ENCODE data around the gene FASTKD2.

The FASTKD2 gene

DNA sequence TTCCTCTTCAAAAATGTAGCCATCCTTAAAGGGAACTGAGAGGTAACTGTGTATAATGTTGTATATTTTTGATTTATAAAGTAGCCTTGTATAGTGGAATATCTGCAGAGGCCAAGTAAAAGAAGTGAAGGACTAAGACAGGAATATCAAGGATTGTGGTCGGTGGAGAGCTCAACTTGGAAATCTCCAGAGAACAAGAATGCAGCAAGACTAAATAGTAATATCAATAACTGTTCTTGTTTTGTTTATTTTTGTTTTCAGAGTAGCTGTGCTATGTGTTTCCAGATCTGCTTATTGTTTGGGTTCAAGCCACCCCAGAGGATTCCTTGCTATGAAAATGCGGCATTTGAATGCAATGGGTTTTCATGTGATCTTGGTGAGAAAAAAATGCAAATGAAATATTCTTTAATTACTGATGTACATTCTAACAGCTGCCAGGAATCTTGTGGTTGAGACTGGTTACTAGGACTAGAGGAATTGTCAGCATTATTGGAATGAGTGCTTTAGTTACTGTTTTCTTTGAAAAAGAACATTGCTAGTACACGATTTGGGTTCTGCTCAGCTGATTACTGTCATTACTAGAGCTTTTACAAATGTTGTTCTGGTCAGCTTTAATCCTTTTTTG is 25.0 kb downstream of the FASTKD2 start:
- Histone ChIP-seq H3K4me3 (ENCODE audit: low read length) (no peak overlapping the region), H3K9ac (ENCODE audit: low read length) (no peak overlapping the region), H3K36me3 (replicated peaks; ENCODE audit: insufficient read depth, low read length) (0 out of 2 replicates have a peak, but pooled peaks cover 19% of the 10 kb centered on the region), H3K27me3 (replicated peaks; ENCODE audit: insufficient read depth, low read length) (no peaks in the 10 kb centered on the region), H4K20me1 (ENCODE audit: insufficient read depth, low read length) (no peaks in the 10 kb centered on the region), H3K9me3 (replicated peaks; ENCODE audit: insufficient read depth, low read length) (no peaks in the 10 kb centered on the region), H3K4me2 (ENCODE audit: low read depth, low read length) (no peak overlapping the region), H2AFZ (ENCODE audit: low read length) (no peak overlapping the region), H3K27ac (ENCODE audit: low read length) (no peak overlapping the region), H3K9me2 (replicated peaks; ENCODE audit: insufficient read depth, low read length) (no peaks in the 10 kb centered on the region), H3K4me1 (ENCODE audit: low read length) (no peaks in the 10 kb centered on the region), H3K79me2 (ENCODE audit: low read length) (no peaks in the 10 kb centered on the region), H3F3A (ENCODE audit: insufficient read depth, low read length) (no peaks in the 10 kb centered on the region)
- DNase-seq = no peak
- TF ChIP-seq EZH2phosphoT487 (IDR thresholded peaks at IDR 0.05; ENCODE audit: low read length) (no peak), EZH2 (optimal IDR thresholded peaks at IDR 0.05; ENCODE audit: low read depth, low read length) (no peak), CTCF (IDR thresholded peaks at IDR 0.05; ENCODE audit: low read length) (no peak)

- Histone ChIP-seq H3K9ac (ENCODE audit: low read length) (no peak overlapping the region), H3K9me2 (replicated peaks; ENCODE audit: insufficient read depth, low read length) (no peaks in the 10 kb centered on the region), H3K4me3 (ENCODE audit: low read length) (no peak overlapping the region), H3K79me2 (ENCODE audit: low read length) (no peaks in the 10 kb centered on the region), H3K27me3 (replicated peaks; ENCODE audit: insufficient read depth, low read length) (no peaks in the 10 kb centered on the region), H3K36me3 (replicated peaks; ENCODE audit: insufficient read depth, low read length) (0 out of 2 replicates have a peak, but pooled peaks cover 19% of the 10 kb centered on the region), H3K9me3 (replicated peaks; ENCODE audit: insufficient read depth, low read length) (no peaks in the 10 kb centered on the region), H3K4me1 (ENCODE audit: low read length) (peaks cover 3% of the 10 kb centered on the region; the same call in 1 of the 2 replicates), H3K27ac (ENCODE audit: low read length) (no peak overlapping the region), H3K4me2 (ENCODE audit: low read depth, low read length) (no peak overlapping the region), H3F3A (ENCODE audit: insufficient read depth, low read length) (no peaks in the 10 kb centered on the region), H4K20me1 (ENCODE audit: insufficient read depth, low read length) (no peaks in the 10 kb centered on the region), H2AFZ (ENCODE audit: low read length) (no peak overlapping the region)
- TF ChIP-seq EZH2phosphoT487 (IDR thresholded peaks at IDR 0.05; ENCODE audit: low read length) = no peak
- no peak for TF ChIP-seq EZH2 (optimal IDR thresholded peaks at IDR 0.05; ENCODE audit: low read depth, low read length)
- no peak for TF ChIP-seq CTCF (IDR thresholded peaks at IDR 0.05; ENCODE audit: low read length)
- DNase-seq = no peak
These were observed 27.2 kb downstream of the FASTKD2 start for GRCh38 chr2:206792645-206793044.

DNA sequence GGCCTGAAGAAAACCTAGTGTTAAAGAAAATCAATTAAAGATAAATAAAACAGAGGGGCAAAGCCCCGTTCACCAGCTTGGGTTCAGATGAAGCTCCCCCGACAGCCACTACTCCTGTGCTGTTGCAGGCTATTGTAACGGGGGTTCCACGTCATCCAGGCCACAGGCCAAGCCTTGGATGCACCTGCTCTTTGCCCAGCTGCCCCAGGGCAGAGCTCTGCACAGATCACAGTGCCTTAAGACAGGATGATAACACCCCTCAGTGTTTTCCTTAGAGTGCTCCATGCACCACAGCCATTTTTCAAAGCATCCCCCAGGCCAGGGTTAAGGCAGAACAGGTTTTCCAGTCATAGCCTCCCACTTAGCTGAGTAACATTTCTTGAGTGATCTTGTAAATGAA is 32.0 kb downstream of the FASTKD2 start:
- Histone ChIP-seq H3K27ac (ENCODE audit: low read length) (no peak overlapping the region), H3K27me3 (replicated peaks; ENCODE audit: insufficient read depth, low read length) (no peaks in the 10 kb centered on the region), H3K9ac (ENCODE audit: low read length) (no peak overlapping the region), H3K4me3 (ENCODE audit: low read length) (no peak overlapping the region), H3K79me2 (ENCODE audit: low read length) (no peaks in the 10 kb centered on the region), H4K20me1 (ENCODE audit: insufficient read depth, low read length) (no peaks in the 10 kb centered on the region), H3K4me2 (ENCODE audit: low read depth, low read length) (no peak overlapping the region), H3F3A (ENCODE audit: insufficient read depth, low read length) (no peaks in the 10 kb centered on the region), H2AFZ (ENCODE audit: low read length) (no peak overlapping the region), H3K4me1 (ENCODE audit: low read length) (peaks cover 10% of the 10 kb centered on the region), H3K9me2 (replicated peaks; ENCODE audit: insufficient read depth, low read length) (no peaks in the 10 kb centered on the region), H3K36me3 (replicated peaks; ENCODE audit: insufficient read depth, low read length) (no peaks in the 10 kb centered on the region), H3K9me3 (replicated peaks; ENCODE audit: insufficient read depth, low read length) (no peaks in the 10 kb centered on the region)
- no peak for DNase-seq
- TF ChIP-seq EZH2phosphoT487 (IDR thresholded peaks at IDR 0.05; ENCODE audit: low read length) (no peak), EZH2 (optimal IDR thresholded peaks at IDR 0.05; ENCODE audit: low read depth, low read length) (no peak), CTCF (IDR thresholded peaks at IDR 0.05; ENCODE audit: low read length) (no peak)
